Esophagus squamous epithelium (tissue), 5 donors: ENCODE results near the gene PSMC1. TPM values are rescaled to one million over a fixed set of nuclear protein-coding genes. Genes with fewer than 3 reads are reported as not detected.

Source experiments
- DNase-seq: peaks from one replicate; lab custom pipeline; 2025; lab: John Stamatoyannopoulos, UW
- H3K27ac ChIP-seq, 4 donors: fragments of 200-600 bp; sonication (generic); one replicate each; pipeline ENCODE4 v1.5.1; 2016 to 2019; ENCODE audit warnings: mild to moderate bottlenecking in 1 of 4
- H3K27me3 ChIP-seq, 4 donors: fragments of 200-600 bp; sonication (generic); 1 replicate in 3 of 4; 2 replicates in 1 of 4; pipeline versions ENCODE4 v1.5.1 to v1.6.0; 2017 to 2021; ENCODE audit warnings: antibody characterized with exemption in 1 of 4
- H3K36me3 ChIP-seq, 3 donors: fragments of 200-600 bp; sonication (generic); one replicate each; pipeline ENCODE4 v1.5.1; 2016 to 2019
- H3K4me1 ChIP-seq, 3 donors: fragments of 200-600 bp; sonication (generic); one replicate each; pipeline ENCODE4 v1.5.1; 2017 to 2019
- H3K4me3 ChIP-seq, 4 donors: fragments of 200-600 bp; sonication (generic); 1 replicate in 3 of 4; 2 replicates in 1 of 4; pipeline ENCODE4 v1.5.1; 2016 to 2019; ENCODE audit warnings: mild to moderate bottlenecking in 2 of 4, moderate library complexity in 1 of 4
- H3K9me3 ChIP-seq, 3 donors: fragments of 200-600 bp; sonication (generic); one replicate each; pipeline ENCODE4 v1.5.1; 2016 to 2019
- CTCF ChIP-seq, 6 experiments: fragments of 450-650 bp in 4 of 6; fragments of 200-600 bp in 2 of 6; sonication (generic) in 2 of 6; IDR thresholded peaks; one replicate each; pipeline ENCODE4 v1.5.1; 2016 to 2019; ENCODE audit warnings: antibody characterized with exemption in 6 of 6, mild to moderate bottlenecking in 4 of 6, moderate library complexity in 4 of 6
- POLR2A ChIP-seq, 4 donors: fragments of 450-650 bp; IDR thresholded peaks; one replicate each; pipeline ENCODE4 v1.6.1; 2017; ENCODE audit warnings: antibody characterized with exemption in 4 of 4, mild to moderate bottlenecking in 4 of 4, moderate library complexity in 3 of 4
- WGBS, 2 donors: methylation state at CpG; one replicate each; pipeline ENCODE4 v1.1.5; 2018; 5-methylcytosine and 5-hydroxymethylcytosine counted together
- intact Hi-C: fragments of 100-400 bp; cut with DNase I; formaldehyde crosslinking; loops from one replicate; pipeline ENCODE4 v1.15.0; 2022
- total RNA-seq, 4 donors: library from RNA; depleted of rRNA; stranded (reverse); fragments of >200 nt; gene quantifications; one replicate each; pipeline ENCODE4 v1.1.0, GENCODE V29; 2016
- donor health status: DM: yes; HTN: yes; CAD: no.

PSMC1 gene
- total RNA-seq, 4 donors from 2014 or later, result 102 to 199 (median 142) TPM

DNA sequence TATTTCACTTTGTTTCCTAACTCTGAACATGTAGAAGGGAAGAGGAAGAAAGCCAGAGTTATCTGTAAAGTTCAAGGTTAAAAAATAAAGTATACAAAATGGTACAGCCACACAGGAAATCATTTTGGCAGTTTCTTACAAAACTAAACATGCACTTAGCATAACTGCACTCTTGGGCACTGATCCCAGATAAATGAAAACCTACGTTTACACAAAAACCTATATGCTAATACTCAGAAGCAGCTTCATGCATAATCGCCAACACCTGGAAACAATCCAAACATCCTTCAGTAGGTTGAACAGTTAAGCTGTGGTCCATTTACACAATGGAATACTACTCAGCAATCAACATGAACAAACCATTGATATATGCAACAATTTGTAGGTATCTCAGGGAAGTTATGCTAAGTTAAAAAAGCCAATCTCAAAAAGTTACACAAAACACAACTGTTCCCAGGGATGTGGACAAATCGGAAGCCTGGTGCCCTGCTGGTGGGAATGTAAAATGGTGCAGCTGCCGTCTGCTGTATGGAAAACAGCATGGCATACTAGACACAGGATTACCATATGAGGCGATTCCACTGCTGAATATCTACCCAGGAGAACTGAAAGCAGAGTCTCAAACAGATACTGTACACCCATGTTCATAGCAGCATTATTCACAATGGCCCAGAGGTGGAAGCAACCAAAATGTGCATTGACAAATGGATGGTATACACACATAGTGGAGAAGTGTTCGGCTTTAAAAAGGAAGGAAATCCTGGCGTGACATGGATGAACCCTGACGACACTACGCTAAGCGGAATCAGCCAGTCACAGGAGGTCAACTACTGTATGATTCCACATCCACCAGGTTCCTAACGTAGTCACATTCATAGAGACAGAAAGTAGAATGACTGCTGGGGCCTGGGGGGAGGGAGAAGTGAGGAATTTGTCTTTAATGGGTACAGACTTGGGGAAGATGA is 37.7 kb downstream of the PSMC1 start:
- Histone ChIP-seq H3K4me3 (no peak overlapping the region), H3K36me3 (peaks cover 6 to 100% (median 21%) of the 10 kb centered on the region in 3 donors), H3K27me3 (no peaks in the 10 kb centered on the region), H3K4me1 (no peaks in the 10 kb centered on the region), H3K27ac (no peak overlapping the region), H3K9me3 (no peaks in the 10 kb centered on the region)
- no peak for DNase-seq
- TF ChIP-seq POLR2A (IDR thresholded peaks at IDR 0.05), result no peak
- no peak for TF ChIP-seq CTCF (IDR thresholded peaks at IDR 0.05)
- intact Hi-C loops, result no loop called here
- 80% methylated on average over 11 of the region's 11 CpGs for WGBS, 2 donors

- Histone ChIP-seq H3K27me3 (no peaks in the 10 kb centered on the region), H3K9me3 (no peaks in the 10 kb centered on the region), H3K27ac (no peak overlapping the region), H3K4me1 (peaks cover 0 to 3% (median 0%) of the 10 kb centered on the region in 3 donors), H3K4me3 (no peak overlapping the region), H3K36me3 (peaks cover 6 to 97% (median 13%) of the 10 kb centered on the region in 3 donors)
- no peak for DNase-seq
- intact Hi-C loops, result no loop called here
- no peak for TF ChIP-seq CTCF (IDR thresholded peaks at IDR 0.05)
- 55 to 70% methylated on average over 2 of the region's 2 CpGs for WGBS, 2 donors
These were observed 38.5 kb downstream of the PSMC1 start for GRCh38 chr14:90294872-90295271.

GRCh38 chr14:90295870-90296516 is 39.6 kb downstream of the PSMC1 start:
- no peak overlapping the region for H3K27ac ChIP-seq
- 79 to 91% methylated on average over 5 of the region's 5 CpGs for WGBS, 2 donors
- DNase-seq, result no peak

DNA sequence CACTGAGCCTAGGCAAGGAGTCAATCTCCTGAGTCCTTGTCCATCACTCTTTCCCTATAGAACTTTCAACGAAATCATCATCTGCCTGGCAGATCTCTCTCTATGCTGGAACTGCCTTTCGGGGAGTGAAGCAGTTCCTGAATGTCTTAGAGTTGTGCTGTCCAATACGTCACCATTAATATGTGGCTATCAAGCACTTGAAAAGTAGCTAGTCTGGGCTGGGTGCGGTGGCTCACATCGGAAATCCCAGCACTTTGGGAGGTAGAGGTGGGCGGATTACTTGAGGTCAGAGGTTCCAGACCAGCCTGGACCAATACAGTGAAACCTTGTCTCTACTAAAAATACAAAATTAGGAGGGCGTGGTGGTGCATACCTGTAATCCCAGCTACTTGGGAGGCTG is 40.3 kb downstream of the PSMC1 start:
- WGBS, 2 donors, result 91 to 96% methylated on average over 7 of the region's 7 CpGs
- Histone ChIP-seq H3K9me3 (no peaks in the 10 kb centered on the region), H3K27ac (no peak overlapping the region), H3K27me3 (no peaks in the 10 kb centered on the region), H3K4me3 (no peak overlapping the region), H3K4me1 (peaks cover 0 to 13% (median 0%) of the 10 kb centered on the region in 3 donors), H3K36me3 (peaks cover 6 to 80% (median 9%) of the 10 kb centered on the region in 3 donors)
- intact Hi-C loops, result no loop called here
- TF ChIP-seq CTCF (IDR thresholded peaks at IDR 0.05) (no peak), POLR2A (IDR thresholded peaks at IDR 0.05) (no peak)
- no peak for DNase-seq

More at GRCh38 chr14:90295870-90296516, 39.6 kb downstream of the PSMC1 start:
- H3K4me3 ChIP-seq, result no peak overlapping the region
- no peak for TF ChIP-seq CTCF (IDR thresholded peaks at IDR 0.05)
- no peak for TF ChIP-seq POLR2A (IDR thresholded peaks at IDR 0.05)
- peaks cover 0 to 6% (median 0%) of the 10 kb centered on the region in 3 donors for H3K4me1 ChIP-seq
- no peaks in the 10 kb centered on the region for H3K9me3 ChIP-seq
- peaks cover 6 to 86% (median 9%) of the 10 kb centered on the region in 3 donors for H3K36me3 ChIP-seq
- H3K27me3 ChIP-seq, result no peaks in the 10 kb centered on the region
- intact Hi-C loops, result no loop called here
